GM21576 (cell line): ENCODE measurements around the gene PLCB2.

Experiments
- ATAC-seq: cut with Tn5 transposase; IDR thresholded peaks from one replicate; pipeline ENCODE4 v1.9.1; 2021; ENCODE audit warnings: mild to moderate bottlenecking, moderate library complexity; ENCODE audit not compliant: unreplicated experiment

The PLCB2 gene

GRCh38 chr15:40239693-40240618 lies 67.8 kb downstream of the PLCB2 start:
- no peak for ATAC-seq

GRCh38 chr15:40239404-40239692 lies 68.4 kb downstream of the PLCB2 start:
- ATAC-seq = no peak

GRCh38 chr15:40238532-40239403 lies 69.0 kb downstream of the PLCB2 start, which contains the start of gene PAK6:
TSS of gene PAK6 (plus strand) at chr15:40239063. CDS start at chr15:40264786, 25,723 bp downstream.
- no peak for ATAC-seq
